DMS153 (cell line): ENCODE data around the gene MTF2.

Experiments used
- DNase-seq: peaks from one replicate; lab custom pipeline; 2025; lab: John Stamatoyannopoulos, UW

The MTF2 gene

DNA sequence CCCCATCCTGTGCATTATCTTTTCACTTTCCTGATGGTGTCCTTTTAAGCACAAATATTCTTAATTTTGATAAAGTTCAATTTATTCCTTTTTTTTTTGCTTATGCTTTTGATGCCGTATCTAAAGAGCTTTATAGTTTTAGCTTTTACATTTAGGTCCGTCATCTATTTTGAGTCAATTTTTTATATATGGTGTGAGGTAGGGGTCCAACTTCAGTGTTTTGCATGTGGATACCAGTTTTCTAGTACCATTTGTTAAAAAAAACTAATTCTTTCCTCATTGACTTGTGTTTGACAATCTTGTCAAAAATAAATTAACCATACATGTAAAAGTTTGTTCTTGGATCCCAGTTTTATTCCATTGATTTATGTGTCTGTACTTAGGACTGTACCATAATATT lies 4.9 kb downstream of the MTF2 start:
- DNase-seq = no peak

DNA sequence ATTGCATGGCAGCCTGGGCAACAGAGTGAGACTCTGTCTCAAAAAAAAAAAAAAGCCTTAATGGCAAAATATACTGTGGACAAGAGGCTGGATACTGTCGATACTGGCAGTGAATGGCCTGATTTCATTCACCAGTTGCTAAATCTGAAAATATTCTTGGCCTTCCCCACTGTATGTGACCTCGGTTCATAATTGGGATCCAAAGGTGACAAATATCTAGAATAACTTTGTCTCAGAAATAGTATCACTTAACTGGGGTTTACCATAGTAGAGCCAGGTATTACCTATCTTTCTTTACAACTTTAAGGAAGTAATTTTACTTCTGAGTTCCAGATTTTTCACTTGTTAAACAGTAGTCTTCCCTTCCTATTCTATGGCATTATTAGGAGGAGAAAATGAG lies 8.4 kb downstream of the MTF2 start:
- DNase-seq = no peak

- no peak for DNase-seq
Measured at GRCh38 chr1:93093332-93094006, 14.4 kb downstream of the MTF2 start.

- no peak for DNase-seq
Measured at GRCh38 chr1:93095804-93096585, 16.9 kb downstream of the MTF2 start.

GRCh38 chr1:93102142-93102541 lies 23.1 kb downstream of the MTF2 start:
- no peak for DNase-seq

GRCh38 chr1:93106226-93106625 lies 27.1 kb downstream of the MTF2 start:
- DNase-seq = no peak

- no peak for DNase-seq
Measured at GRCh38 chr1:93107395-93107794, 28.3 kb downstream of the MTF2 start.

DNA sequence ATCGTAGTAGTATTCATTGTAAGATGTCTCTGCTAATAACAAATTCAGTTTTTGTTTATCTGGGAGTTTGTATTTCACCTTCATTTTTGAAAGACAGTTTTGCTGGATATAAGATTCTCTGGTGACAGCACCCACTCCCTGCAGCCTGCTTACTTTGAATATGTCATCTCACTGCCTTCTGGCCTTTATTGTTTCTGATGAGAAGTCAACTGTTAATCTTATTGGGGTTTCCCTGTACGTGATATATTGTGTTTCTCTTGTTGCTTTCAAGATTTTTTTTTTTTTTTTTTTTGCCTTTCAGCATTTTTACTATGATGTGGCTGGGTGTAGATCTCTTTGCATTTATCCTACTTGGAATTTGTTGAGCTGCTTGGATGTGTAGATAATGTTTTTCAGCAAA lies 29.3 kb downstream of the MTF2 start:
- no peak for DNase-seq

GRCh38 chr1:93109578-93109977 lies 30.5 kb downstream of the MTF2 start:
- DNase-seq = no peak

DNA sequence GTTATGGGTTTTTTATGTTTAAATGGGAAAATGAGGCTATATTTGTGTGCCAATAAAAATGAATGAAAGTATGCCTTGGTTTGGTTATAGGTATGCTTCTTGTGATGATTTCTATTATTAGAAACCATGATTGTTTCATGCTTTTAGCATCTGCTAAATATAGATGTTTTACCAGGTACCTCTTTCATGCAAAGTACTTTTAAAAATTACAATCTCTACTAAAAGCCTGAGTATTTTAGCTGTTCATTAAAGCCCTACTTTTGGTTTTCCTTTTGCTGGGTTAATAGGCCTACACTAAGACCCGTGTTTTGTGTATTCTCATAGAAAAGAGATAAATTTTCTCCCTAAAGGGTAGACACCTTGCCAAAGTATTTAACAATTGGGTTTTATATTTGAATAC lies 32.0 kb downstream of the MTF2 start:
- no peak for DNase-seq

- DNase-seq = no peak
Measured at GRCh38 chr1:93111561-93111960, 32.5 kb downstream of the MTF2 start.

GRCh38 chr1:93113127-93113526 lies 34.0 kb downstream of the MTF2 start:
- DNase-seq = no peak

GRCh38 chr1:93114391-93114790 lies 35.3 kb downstream of the MTF2 start:
- DNase-seq = no peak

DNA sequence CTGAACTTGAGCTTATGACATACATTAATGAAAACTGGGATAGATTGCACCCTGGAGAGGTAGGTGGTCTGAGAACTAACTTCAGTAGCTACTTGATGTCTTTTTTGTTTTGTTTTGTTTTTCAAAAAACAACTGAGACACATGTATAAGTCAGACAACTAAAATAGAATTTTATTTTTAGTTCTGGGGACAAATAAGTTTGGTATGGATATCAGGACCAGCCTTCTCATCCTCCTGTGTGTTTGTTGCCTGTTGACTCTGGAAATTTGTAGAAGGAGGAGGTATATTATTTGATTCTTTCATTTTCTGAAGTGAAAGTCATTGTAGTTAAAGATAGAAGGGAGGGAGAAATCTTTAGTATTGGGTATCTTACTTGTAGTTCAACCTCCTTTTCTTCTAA lies 41.5 kb downstream of the MTF2 start:
- no peak for DNase-seq

- DNase-seq = no peak
Measured at GRCh38 chr1:93123201-93123783, 44.2 kb downstream of the MTF2 start.

- no peak for DNase-seq
Measured at GRCh38 chr1:93124556-93125355, 45.7 kb downstream of the MTF2 start.

- no peak for DNase-seq
Measured at GRCh38 chr1:93129507-93130099, 50.5 kb downstream of the MTF2 start.

- DNase-seq = no peak
Measured at GRCh38 chr1:93132638-93133037, 53.6 kb downstream of the MTF2 start.

GRCh38 chr1:93136445-93136844 lies 57.4 kb downstream of the MTF2 start:
- DNase-seq = no peak

DNA sequence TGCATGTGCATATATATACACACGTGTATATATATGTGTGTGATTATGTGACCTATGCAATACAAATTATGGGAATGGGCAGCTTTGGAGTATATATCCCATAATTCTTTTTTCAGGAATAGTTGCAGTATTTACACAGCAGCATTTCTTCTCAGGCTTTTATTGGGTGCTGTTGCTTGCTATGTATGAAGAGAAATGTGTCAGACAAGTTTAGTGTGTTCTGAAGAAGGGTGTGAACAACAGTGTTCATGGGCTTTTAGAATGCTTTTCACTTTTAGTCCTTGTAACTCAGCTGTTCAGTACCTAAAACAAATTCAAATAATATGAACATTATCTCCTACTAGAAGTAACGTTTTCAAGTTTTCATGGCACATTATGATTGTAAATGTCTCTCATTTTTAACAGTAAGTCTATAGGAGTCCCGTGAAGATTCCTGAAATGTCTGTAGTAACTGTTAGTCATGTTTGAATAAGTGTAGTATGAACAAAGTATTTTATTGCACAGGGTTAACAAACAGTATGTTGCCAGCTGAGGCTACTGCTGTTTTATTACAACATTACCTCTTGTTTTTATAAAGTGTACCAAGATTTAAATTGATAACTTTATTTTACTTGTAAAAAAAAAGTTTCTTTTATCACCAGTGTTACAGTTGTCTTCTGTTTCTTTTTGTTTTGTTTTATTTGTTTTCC lies 58.7 kb downstream of the MTF2 start:
- DNase-seq = no peak

- no peak for DNase-seq
Measured at GRCh38 chr1:93140106-93140505, 61.0 kb downstream of the MTF2 start.

DNA sequence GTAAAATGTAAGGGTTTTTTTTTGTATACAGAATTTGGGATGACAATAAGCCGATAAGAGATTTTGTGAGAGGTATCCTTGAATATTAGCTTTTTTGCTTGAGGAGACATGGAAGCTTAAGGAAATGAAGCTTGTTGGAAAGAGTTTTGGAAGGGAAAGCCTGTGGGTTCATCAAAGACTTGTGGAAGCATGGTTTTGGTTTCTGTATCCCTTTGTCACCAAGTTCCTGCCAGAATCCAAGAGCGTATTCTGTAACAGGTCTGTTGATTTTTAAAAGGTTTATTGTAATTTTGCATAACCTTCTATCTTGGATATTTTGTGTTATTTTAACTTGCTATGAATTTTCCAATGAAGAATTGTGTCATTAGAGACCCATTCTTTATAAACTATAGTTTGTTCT lies 63.1 kb downstream of the MTF2 start:
- no peak for DNase-seq
